Measurements from ENCODE around the gene DPP7.

The DPP7 gene

GRCh38 chr9:137147793-137148160 is 33.2 kb upstream of the DPP7 start:
- no peak for DNase-seq

- no peak for DNase-seq
Observed at GRCh38 chr9:137147091-137147792, 32.7 kb upstream of the DPP7 start.

- DNase-seq = no peak
Observed at GRCh38 chr9:137146527-137146918, 32.0 kb upstream of the DPP7 start.

GRCh38 chr9:137145731-137146526 is 31.4 kb upstream of the DPP7 start:
- no peak for DNase-seq

GRCh38 chr9:137143459-137143858 is 28.9 kb upstream of the DPP7 start:
- no peak for DNase-seq

- no peak for DNase-seq
Observed at GRCh38 chr9:137141976-137142936, 27.7 kb upstream of the DPP7 start.

- no peak for DNase-seq
Observed at GRCh38 chr9:137141050-137141810, 26.7 kb upstream of the DPP7 start.

- DNase-seq = no peak
Observed at GRCh38 chr9:137140151-137141012, 25.8 kb upstream of the DPP7 start.

GRCh38 chr9:137139468-137140150 is 25.1 kb upstream of the DPP7 start:
- DNase-seq = no peak

GRCh38 chr9:137138722-137139467 is 24.4 kb upstream of the DPP7 start, which contains the start of gene GRIN1:
GRIN1 (plus strand) TSS chr9:137139154; CDS start chr9:137139487, 333 bp downstream.
- no peak for DNase-seq

- no peak for DNase-seq
Observed at GRCh38 chr9:137138058-137138721, 23.7 kb upstream of the DPP7 start.

GRCh38 chr9:137136881-137137607 is 22.5 kb upstream of the DPP7 start:
- no peak for DNase-seq

GRCh38 chr9:137136261-137136880 is 21.8 kb upstream of the DPP7 start:
- no peak for DNase-seq

GRCh38 chr9:137135154-137135553 is 20.6 kb upstream of the DPP7 start:
- DNase-seq = peak; percentile 24

- no peak for DNase-seq
Observed at GRCh38 chr9:137134191-137134590, 19.7 kb upstream of the DPP7 start.

- no peak for DNase-seq
Observed at GRCh38 chr9:137130176-137130755, 15.7 kb upstream of the DPP7 start.

GRCh38 chr9:137129456-137130175 is 15.1 kb upstream of the DPP7 start:
- DNase-seq = peak; percentile 92
